HG02588 (cell line): ENCODE results near the gene LRR1.
"Not testable (repeated sequence)": the region's sequence is repeated elsewhere in the genome, so short reads cannot be mapped to it uniquely, and the experiment has no call there.

ENCODE experiments used
- ATAC-seq: cut with Tn5 transposase; IDR thresholded peaks from one replicate; pipeline ENCODE4 v1.9.1; 2021; ENCODE audit warnings: mild to moderate bottlenecking, moderate library complexity; ENCODE audit not compliant: unreplicated experiment

Gene LRR1

GRCh38 chr14:49623941-49624839, 25.4 kb downstream of the LRR1 start:
- ATAC-seq, result no peak

GRCh38 chr14:49633640-49634546, 35.2 kb downstream of the LRR1 start:
- ATAC-seq, result peak; percentile 77

GRCh38 chr14:49634547-49635334, 36.0 kb downstream of the LRR1 start, which contains the start of gene DNAAF2:
TSS of gene DNAAF2 (minus strand) at chr14:49635244. CDS start at chr14:49635149, 95 bp downstream.
- ATAC-seq, result peak; percentile 26

- ATAC-seq, result no peak
These were observed 38.1 kb downstream of the LRR1 start for GRCh38 chr14:49636866-49637265.

GRCh38 chr14:49637534-49638078, 38.9 kb downstream of the LRR1 start:
- no peak for ATAC-seq

- no peak for ATAC-seq
These were observed 42.0 kb downstream of the LRR1 start for GRCh38 chr14:49640540-49641417.

- no peak for ATAC-seq
These were observed 43.0 kb downstream of the LRR1 start for GRCh38 chr14:49641697-49642129.

GRCh38 chr14:49642163-49642562, 43.4 kb downstream of the LRR1 start:
- no peak for ATAC-seq

- no peak for ATAC-seq
These were observed 54.8 kb downstream of the LRR1 start for GRCh38 chr14:49653508-49653907.

- no peak for ATAC-seq
These were observed 55.8 kb downstream of the LRR1 start for GRCh38 chr14:49654511-49654910.

- not testable (repeated sequence) for ATAC-seq
These were observed 58.8 kb downstream of the LRR1 start for GRCh38 chr14:49657500-49657899.

GRCh38 chr14:49659526-49660455, 61.1 kb downstream of the LRR1 start:
- no peak for ATAC-seq
